GM18867 (cell line): Measurements from ENCODE around the gene PBX3.

Experiments used
- ATAC-seq: cut with Tn5 transposase; IDR thresholded peaks from one replicate; pipeline ENCODE4 v1.9.1; 2021; ENCODE audit warnings: mild to moderate bottlenecking, moderate library complexity; ENCODE audit not compliant: unreplicated experiment

PBX3 gene

DNA sequence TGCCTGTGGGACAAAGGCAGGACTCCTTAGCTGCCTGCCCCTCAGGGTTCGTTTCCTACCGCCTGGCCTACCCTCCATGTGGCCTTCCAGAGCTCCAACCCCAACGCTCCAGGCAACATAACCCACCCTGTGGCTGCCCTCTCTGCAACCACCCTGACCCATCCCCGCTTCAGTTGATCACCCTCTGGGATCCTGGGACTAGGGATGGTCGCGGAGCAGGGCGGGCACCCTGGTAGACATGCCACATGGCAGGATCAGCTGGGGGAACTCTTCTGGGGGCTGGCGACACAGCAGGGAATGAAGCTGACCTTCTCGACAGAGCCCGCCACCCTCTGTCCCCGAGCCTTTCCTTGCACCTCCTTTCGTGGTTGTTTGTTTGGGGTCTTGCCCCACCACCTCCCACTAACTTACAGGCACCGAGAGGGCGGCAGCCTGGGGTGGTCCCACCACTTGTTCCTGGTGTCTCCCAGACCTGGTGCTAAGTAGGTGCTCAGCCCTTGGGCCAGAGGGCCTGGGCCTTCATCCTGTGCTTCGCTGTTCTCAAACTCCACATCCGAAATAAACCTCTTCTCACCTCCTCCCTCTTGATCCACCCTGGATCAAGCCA is 243.1 kb downstream of the PBX3 start:
- no peak for ATAC-seq

DNA sequence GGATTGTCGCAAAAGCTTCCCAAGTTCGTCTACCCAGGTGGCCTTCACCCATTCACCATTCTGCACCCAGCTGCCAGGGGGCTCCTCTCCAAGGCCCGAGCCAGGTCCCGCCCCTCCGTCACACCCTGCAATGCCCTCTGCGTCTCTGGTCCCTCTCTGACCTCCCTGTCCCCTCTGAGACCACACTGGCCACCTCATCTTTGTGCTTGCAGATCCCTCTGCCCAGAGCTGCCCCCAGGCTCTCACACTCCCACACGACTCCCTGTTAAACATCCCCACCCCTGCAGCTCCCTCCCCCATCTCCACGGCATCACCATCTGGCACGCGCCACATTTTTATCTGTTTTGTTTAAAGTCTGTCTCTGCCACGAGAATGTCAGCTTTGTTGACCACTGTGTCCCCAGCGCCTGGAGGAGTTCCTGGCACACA is 243.6 kb downstream of the PBX3 start:
- ATAC-seq: no peak

DNA sequence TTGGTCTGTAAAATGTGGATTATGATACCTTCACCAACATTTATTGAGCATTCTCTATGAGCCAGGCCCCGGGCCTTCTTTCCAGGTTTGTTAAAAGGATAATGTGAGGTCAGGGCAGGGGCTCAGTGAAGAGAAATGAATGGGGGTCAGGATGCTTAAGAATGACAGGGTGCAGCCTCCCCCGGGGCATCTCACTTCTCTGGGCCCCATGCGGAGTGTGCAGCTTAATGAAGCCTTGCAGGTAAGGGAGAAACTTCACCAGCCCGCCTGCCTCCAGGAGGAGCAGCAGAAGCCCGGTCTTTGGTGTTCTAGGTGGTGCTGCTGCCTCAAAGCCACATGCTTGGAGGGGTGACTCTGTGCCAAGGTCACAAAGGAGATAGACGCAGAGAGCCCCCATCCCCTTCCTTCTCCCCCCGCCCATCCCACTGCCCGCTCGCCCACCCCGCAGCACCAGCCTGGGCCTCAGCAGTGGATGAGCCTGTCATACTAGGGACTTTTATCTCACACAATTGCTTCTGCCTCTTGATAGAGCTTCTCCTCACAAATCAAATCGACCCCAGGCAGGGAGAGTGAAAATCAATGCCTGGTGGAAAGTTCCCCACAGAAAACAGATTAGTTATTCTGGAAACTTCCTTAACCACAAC is 244.8 kb downstream of the PBX3 start:
- no peak for ATAC-seq

DNA sequence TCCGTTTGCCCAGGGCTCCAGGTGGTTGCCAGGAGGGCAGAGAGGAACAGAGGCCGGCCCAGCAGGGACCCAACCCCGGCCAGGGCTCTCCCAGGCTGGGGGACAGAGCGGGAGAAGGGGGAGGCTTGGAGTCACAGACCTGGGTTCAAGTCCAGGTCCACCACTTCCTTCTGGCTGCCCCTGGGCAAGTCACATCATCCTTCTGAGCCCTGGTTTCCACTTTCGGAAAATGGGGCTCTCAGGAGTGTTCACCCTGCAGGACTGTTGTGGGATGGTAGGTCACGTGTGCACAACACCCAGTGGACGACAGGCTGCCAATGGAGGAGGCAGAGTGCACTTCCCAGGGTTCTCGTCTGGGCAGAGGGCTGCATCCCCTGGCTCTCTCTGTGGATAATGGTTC is 245.4 kb downstream of the PBX3 start:
- ATAC-seq: no peak

DNA sequence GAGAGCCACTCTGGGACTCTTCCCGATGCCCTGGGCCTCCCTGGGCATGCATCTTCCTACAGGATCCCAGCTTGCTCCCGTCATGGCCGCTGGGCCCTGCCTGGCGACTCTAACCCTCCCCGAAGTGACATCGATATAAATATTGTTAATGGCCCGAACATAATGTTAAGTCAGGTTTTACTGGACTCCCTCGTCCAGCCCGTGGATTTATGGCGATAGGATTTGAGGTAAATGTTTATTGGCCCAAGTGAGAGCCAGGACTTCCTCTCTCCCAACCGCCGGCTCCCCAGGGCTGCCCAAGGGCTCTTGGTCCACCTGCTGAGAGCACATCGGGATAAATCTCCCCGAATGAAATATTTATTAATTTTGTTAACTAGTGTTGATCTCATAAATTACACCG is 246.3 kb downstream of the PBX3 start:
- no peak for ATAC-seq

DNA sequence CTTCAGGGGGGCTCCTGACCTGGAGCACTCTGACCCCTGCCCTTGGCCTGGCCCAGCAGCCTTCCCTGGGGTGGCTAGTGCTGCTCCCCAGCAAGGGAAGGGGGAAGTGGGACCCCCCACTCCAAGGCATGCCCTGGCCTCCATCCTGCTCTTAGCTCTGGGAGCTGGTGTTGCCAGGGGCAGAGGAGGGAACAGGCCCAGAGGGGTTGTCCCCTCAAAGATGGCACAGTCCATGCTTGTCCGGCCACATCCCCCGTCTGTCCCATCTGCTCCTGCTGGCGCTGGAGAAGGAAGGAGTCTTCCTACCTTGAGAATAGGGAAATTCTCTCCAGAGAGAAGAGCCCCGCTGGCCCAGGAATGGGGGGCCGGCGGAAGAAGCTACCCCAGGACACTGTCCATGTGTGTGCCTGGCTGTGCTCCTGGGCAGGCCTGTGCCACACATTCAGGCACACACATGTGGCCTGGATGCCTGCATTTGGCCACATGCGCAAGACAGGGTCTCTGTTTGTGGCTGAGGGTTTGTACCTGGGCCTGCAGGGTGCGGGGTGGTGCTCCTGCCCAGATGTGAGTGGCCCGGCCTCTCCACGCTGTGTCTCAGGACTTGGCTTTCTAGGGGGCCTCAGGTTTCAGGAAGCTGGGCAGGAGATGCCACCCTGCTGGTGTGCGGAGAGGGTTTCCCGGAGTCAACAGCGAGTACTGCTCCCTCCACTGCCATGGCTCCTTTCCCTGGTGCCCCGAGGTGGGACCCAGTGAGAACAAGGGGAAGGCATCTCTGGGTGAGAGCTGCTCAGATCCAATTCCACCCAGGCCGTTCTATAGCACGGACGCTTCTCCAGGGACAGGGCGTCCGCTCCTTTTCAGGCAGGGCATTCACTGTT is 247.1 kb downstream of the PBX3 start:
- no peak for ATAC-seq

DNA sequence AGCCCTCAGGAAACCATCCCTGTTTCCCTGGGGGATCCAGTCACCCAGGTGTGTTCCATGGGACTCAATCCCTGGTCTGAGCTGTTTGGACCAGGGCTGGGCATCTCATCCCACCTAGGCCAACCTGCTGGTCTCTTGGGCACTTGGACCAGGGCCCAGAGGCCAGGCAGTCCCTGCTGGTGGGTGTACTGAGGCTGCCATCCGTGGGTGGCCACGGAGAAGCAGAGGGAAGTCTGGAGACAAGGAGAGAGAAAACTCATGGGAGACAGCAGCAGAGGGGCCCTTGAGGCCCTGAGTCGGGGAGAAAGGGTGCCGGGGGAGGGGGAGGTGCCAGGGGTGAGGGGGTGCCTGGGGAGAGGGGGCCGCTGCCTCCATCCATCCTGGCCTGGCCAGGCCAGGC is 247.8 kb downstream of the PBX3 start:
- ATAC-seq: no peak

DNA sequence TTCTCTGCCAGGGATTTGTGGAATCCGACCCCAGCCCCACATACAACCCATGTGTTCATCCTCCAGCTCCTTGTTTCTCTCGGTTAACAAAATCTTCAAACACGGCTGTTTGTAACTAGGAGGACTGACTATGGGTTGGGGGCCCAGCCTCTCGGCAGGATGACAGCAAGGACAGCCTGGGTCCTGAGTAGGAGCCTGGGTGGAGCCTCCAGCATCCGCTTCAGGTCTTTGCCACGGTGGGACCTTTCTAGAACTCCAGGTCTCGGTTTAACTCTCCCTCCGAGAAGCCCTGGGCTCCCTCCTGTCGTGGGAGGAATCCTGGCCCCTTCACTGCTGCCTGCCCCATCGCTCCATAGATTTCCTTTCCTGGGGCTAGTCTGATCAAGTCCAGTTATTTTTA is 248.5 kb downstream of the PBX3 start:
- ATAC-seq: no peak

DNA sequence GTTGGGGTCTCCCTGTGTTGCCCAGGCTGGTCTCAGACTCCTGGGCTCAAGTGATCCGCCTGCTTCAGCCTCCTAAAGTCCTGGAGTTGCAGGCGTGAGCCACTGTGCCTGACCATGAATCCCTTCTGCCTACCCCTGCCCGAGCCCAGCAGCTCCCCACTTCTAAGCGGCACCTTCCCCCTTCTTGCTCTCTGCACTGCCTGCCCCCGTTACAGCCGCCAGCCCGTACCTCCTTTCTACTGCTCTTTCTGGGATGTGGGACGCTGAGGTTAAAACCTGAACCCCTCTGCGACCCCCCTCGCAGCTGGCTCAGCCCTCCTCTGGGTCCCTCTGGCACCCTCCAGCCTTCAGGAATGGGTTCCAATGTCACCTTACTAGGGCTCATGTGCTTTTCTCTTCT is 249.6 kb downstream of the PBX3 start:
- no peak for ATAC-seq

DNA sequence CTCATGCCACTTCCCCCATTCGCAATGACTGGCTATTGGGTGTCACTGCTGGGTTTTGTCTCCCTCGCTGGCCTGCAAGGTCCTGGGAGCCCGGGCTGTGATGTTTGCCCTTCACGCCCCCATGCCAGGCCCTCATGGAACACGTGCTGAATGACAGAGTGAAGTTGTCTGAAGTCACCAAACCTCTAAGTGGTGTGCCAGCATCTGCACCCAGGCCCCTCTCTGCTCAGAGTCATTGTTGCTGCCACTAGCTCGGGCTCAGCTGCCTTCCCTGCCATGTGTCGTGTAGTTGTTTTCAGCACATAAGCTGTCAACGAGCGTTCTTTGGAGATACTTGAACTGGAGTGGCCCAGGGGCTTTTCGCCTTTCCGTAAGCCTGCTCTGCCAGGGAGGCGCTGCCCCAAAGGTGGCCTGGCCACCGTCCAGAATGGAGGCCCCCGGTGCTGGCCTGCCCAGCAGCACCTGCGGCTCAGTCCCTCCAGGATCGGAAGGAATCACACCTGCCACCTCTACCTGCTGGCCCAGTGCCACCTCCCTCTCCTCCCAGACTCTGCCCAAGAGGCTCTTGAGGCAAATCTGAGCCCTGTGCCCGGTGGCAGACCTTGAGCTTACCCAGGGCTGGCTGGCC is 250.1 kb downstream of the PBX3 start:
- ATAC-seq: no peak

DNA sequence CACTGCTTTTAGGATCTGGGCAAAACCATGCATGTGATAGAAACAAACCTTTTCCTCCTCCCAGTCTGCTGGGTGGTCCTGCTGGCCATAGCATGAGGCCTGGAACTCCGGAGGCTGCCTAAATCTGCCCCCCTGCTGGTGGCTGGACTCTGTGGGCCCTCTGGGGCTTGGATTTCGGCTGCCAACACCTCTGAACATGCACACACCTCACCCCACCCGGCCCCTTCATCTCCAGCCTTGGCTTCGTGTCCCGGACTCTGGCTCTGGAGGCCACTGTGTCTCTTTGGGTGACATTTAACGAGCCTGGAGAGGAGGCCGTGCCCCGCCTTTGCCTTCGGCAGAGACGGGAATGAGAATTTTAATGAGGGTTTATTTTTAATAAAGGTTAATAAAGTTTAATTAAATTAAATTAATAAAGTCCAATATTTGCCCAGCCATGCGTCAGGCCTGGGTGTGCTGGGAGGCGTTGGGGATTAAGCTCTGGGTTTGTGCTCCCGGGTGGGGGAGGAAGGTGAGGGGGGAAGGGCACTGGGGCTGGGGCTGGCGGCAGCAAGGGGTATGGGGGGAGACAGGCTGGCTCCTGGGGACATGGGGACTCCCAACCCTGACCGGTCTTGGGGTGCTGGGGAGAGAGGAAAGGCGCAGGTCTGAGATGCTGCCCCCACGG is 251.8 kb downstream of the PBX3 start:
- no peak for ATAC-seq

DNA sequence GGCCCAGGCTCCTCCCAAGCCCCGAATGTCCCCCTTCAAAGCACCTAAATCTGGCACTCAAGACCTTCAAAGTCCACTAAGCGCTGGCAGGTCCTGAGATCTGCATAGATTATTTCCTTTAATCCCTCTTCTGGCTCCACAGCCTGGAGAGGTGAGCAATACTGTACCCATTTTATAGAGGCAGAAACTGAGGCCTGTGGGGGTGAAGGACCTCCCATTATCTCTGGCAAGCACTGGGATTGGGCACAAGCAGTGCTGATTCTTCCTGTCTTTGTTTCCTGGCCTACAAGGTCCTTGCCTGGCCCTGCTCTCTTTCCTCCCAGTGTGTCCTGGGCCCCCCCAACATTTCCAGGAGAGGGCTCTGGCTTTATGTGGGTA is 252.3 kb downstream of the PBX3 start:
- ATAC-seq: no peak

DNA sequence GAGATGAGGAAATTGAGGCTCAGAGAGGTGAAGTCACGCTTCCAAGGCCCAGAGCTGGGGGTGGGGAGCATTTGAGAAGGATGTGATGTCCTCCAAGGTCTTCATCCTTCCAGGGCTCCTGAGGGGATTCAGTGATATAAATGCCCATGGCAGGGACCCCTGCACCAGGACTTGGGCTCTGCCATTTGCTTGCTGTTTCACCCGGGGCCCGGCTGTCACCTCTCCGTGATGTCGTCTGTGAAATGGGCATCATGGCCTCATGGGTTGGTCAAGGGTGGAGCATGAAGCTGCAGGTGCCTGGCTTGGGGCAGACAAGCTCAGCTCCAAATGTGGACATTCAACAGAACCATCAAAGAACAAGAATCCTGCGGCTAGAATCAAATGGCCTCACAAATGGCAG is 253.1 kb downstream of the PBX3 start:
- no peak for ATAC-seq

DNA sequence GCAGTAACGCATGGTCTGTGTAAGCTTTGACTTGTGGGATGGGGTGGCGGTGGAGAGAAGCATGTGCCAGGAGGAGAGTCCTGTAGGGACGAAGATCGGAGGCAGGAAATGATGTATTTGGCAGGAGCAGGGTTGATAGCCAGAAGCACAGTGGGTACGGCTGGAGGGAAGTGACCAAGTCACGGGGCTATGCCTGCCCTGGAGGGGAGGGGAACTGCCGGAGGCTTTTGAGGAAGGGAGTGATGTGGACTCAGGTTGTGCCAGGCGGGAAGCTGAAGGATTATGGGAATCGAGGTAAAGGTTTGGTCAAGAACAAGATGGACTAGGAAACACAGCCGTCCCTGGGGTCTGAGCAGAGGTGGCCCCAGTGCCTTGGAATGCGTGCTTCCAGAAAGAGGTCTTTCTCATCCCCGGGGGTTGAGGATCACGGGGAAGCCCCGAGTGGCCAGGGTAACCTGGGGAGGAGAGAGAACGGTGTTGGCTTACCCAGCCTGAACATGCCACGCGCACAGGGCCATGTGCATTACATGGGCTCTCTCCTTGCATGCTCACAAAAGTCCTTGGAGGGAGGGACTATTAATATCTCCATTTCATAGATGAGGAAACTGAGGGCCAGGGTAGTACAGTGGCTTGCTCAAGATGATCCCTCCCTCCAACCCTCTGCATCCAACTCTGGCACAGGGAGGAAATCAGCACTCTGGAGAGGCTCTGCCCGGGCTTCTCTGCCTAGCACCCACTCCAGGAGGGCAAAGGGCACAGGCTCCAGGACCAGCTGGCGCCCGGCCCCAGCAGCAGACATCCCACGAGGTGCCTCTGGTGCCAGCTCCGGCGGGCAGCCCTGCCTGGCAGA is 253.8 kb downstream of the PBX3 start:
- ATAC-seq: no peak

DNA sequence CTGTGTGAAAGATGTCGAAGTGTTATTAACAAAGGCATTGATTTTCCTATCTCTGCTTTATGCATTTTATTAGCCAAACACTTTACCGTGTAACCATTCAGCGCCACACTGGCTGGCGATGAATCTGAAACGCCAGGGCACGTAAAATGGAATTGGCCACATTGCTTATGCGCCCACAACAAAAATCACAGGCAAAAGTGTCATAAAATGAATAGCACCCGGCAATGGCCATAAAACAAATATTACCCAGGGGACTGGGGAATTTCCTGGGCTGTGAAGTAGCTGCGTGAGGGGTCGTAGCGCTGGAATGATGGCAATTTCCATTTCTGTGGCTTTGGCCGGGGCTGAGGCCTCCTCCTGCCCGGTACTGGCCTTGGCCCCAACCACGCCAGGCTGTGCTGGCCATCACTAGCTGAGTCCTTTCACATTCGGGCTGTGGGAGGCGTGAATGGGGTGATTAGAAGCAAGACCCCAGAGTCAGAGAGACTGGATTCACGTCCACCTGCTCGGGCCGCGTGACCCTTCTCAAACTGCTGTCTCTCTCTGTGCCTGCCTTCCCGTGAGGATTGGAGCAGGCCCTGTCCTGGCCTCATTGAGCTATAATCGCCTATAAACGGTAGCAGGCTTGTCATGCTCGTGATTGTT is 254.5 kb downstream of the PBX3 start:
- no peak for ATAC-seq

DNA sequence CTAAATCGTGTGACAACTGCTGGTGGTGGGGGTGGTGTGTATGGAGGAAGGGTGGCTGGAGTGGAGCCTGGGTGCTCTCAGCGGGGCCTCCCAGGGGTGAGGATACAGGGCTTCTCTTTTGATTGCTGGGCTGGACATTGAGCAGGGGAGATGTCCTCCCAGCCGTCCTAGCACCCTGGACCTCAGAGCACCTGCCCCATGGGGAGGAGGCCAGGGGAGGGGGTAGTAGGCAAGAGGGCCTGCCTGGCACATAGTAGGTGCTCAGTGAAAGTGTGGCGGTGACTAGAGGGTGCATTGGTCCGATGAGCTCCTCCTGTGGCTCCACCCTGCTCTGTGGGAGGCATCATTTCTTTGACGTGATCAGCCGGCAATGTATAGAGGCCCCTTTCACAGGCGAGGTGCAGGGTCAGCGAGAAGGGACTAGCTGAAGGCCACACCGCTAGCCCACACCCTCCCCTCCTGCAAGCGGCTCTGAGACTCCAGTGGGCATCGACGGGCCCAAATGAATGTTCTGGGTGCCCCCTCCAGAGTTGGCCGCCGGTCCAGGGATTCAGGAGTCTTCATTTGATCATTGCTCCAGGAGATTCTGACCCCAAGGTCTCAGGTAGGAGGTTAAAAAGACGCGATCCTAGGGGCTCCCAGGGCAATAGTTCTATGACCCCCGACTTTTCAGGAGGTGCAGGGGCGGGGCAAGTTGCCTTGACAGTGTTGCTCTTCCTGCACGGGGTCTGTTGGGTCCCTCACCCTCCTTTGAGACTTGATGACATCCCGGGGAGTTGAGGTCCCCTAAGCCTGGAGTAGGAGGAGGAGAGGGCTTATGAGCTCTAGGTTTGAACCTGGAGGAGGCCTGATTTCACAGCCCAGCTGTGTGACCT is 255.5 kb downstream of the PBX3 start:
- no peak for ATAC-seq

DNA sequence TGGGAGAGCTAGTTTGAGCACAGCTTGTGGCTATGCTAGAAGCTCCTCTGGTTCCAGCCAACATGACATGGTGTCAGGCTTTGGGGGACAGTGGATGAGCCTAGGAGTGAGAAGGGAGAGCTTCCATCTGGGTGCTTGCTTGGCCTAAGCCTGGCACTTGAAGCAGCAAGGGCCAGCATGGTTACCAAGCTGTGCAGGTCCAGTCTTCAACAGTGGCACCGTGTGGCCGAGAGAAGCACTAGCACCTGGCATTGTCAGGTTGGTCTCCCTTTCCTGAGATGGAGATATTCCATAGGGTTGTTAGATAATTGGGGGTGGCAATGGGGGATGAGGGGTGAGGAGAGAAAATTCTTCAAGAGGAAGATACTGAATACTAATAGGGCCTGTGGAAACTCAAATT is 261.9 kb downstream of the PBX3 start:
- ATAC-seq: no peak

DNA sequence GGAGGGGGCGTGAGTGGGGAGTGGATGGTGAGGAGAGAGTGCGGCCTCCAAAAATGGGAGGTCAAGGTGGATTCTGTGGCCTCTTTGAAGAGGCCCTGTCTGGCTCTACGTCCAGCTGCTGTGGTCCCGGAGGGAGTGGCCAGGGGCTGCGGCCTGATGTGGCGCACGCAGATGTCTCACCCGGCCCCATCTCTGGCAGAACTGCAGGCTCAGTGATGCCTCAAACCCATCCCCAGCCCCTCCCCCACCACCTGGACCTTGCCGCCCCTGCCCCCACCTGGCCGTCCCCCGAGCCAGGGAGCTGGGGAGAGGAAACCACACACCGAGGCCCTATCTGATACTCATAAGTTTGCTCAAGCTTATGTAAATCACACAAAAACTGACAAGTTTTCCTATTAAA is 267.6 kb downstream of the PBX3 start:
- ATAC-seq: no peak

DNA sequence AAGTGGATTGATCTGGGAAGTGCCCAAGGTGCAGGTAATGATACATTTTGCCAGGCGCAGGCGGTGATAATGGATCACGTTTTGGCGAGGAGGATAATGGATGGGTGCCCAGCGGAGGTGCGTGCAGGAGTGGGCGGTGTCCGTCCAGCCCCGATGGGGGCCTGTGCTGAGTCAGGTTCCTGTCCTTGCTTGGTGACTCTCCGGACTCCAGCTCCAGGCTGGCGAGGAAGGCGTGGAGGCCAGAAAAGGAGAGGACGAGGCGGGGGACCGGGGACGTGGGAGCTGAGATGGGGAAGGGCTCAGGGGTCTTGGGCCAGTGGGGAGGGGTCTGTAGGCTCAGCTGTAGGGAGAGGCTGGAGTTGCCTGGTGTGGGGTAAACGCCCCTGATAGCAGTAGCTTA is 268.3 kb downstream of the PBX3 start:
- ATAC-seq: no peak
